ENCODE measurements around the gene PRRC2B. TPM values are rescaled to one million over a fixed set of nuclear protein-coding genes. Genes with fewer than 3 reads are reported as not detected.

PRRC2B gene
- total and polyA plus RNA-seq, 2 of the 13 experiments (the other 11 are each of a cell fraction or from before 2014, with no cell fraction given) = 20.8 to 37.4 TPM

DNA sequence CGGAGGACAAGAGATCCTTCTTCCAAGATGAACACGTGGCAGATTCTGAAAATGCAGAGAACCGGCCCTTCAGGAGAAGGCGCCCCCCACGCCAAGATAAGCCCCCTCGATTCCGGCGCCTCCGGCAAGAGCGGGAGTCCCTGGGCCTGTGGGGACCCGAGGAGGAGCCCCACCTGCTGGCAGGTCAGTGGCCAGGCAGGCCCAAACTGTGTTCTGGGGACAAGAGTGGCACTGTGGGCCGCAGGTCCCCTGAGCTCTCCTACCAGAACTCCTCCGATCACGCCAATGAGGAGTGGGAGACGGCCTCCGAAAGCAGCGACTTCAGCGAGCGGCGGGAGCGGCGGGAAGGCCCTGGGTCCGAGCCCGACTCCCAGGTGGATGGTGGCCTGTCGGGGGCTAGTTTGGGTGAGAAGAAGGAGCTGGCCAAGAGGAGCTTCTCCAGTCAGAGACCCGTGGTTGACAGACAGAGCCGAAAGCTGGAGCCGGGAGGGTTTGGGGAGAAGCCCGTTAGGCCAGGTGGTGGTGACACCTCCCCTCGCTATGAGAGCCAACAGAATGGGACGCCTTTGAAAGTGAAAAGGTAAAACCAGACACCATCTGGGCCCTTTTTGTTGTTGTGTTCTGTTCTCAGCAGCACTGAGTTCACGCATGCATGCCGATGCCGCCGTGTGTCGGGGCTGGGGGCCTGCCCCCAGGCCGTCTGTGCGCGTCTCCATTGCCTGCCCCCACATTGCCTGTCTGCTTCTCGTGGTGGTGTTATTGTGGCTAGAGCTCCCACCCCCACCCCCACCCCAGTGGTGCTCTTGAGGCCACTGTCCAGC, 82.3 kb downstream of the PRRC2B start:
- CTCF ChIA-PET (ENCODE audit: low intra/inter-chr PET ratio, low total read pairs) = no interaction called here
- H2AFZ ChIP-seq (ENCODE audit: low read length) = no peak overlapping the region
- TF ChIP-seq, protein P1, sequence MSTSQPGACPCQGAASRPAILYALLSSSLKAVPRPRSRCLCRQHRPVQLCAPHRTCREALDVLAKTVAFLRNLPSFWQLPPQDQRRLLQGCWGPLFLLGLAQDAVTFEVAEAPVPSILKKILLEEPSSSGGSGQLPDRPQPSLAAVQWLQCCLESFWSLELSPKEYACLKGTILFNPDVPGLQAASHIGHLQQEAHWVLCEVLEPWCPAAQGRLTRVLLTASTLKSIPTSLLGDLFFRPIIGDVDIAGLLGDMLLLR (CRISPR knock-in tag; IDR thresholded peaks at IDR 0.05) = no peak
- peak; percentile 59 for TF ChIP-seq AGO2 (optimal IDR thresholded peaks at IDR 0.05; ENCODE audit: low read depth, low read length)
- no peak for TF ChIP-seq AKAP8 (CRISPR knock-in tag; IDR thresholded peaks at IDR 0.05)
- no peak for TF ChIP-seq ZNF670 (CRISPR knock-in tag; IDR thresholded peaks at IDR 0.05; ENCODE audit: borderline replicate concordance)
- no peak for TF ChIP-seq ZNF253 (CRISPR knock-in tag; IDR thresholded peaks at IDR 0.05; ENCODE audit: borderline replicate concordance)
- TF ChIP-seq, protein P2, sequence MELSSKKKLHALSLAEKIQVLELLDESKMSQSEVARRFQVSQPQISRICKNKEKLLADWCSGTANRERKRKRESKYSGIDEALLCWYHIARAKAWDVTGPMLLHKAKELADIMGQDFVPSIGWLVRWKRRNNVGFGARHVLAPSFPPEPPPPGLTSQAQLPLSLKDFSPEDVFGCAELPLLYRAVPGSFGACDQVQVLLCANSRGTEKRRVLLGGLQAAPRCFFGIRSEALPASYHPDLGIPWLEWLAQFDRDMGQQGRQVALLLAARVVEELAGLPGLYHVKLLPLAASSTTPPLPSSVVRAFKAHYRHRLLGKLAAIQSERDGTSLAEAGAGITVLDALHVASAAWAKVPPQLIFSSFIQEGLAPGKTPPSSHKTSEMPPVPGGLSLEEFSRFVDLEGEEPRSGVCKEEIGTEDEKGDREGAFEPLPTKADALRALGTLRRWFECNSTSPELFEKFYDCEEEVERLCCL (CRISPR knock-in tag; IDR thresholded peaks at IDR 0.05; ENCODE audit: borderline replicate concordance) = no peak
- TF ChIP-seq ZNF549 (CRISPR knock-in tag; IDR thresholded peaks at IDR 0.05) = no peak
- no peak for TF ChIP-seq GZF1 (CRISPR knock-in tag; IDR thresholded peaks at IDR 0.05)
- TF ChIP-seq, protein P3, sequence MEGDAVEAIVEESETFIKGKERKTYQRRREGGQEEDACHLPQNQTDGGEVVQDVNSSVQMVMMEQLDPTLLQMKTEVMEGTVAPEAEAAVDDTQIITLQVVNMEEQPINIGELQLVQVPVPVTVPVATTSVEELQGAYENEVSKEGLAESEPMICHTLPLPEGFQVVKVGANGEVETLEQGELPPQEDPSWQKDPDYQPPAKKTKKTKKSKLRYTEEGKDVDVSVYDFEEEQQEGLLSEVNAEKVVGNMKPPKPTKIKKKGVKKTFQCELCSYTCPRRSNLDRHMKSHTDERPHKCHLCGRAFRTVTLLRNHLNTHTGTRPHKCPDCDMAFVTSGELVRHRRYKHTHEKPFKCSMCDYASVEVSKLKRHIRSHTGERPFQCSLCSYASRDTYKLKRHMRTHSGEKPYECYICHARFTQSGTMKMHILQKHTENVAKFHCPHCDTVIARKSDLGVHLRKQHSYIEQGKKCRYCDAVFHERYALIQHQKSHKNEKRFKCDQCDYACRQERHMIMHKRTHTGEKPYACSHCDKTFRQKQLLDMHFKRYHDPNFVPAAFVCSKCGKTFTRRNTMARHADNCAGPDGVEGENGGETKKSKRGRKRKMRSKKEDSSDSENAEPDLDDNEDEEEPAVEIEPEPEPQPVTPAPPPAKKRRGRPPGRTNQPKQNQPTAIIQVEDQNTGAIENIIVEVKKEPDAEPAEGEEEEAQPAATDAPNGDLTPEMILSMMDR (CRISPR knock-in tag; IDR thresholded peaks at IDR 0.05) = peak; percentile 56
- TF ChIP-seq ZNF660 (CRISPR knock-in tag; IDR thresholded peaks at IDR 0.05; ENCODE audit: borderline replicate concordance, low read depth) = no peak
- TF ChIP-seq TEAD2 (CRISPR knock-in tag; IDR thresholded peaks at IDR 0.05) = no peak
- TF ChIP-seq STAG1 (CRISPR knock-in tag; IDR thresholded peaks at IDR 0.05) = peak; percentile 42
- TF ChIP-seq MIER3 (CRISPR knock-in tag; IDR thresholded peaks at IDR 0.05; ENCODE audit: borderline replicate concordance) = no peak
- TF ChIP-seq ZNF564 (CRISPR knock-in tag; IDR thresholded peaks at IDR 0.05) = no peak
- TF ChIP-seq, protein P4, sequence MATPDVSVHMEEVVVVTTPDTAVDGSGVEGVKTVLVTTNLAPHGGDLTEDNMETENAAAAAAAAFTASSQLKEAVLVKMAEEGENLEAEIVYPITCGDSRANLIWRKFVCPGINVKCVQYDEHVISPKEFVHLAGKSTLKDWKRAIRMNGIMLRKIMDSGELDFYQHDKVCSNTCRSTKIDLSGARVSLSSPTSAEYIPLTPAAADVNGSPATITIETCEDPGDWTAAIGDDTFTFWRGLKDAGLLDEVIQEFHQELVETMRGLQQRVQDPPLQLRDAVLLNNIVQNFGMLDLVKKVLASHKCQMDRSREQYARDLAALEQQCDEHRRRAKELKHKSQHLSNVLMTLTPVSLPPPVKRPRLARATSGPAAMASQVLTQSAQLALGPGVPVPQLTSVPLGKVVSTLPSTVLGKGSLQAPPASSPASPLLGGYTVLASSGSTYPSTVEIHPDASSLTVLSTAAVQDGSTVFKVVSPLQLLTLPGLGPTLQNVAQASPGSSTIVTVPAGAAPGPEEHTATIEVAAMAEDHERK (CRISPR knock-in tag; IDR thresholded peaks at IDR 0.05; ENCODE audit: low read depth) = no peak
- no peak for TF ChIP-seq ZNF367 (CRISPR knock-in tag; IDR thresholded peaks at IDR 0.05; ENCODE audit: borderline replicate concordance)
- no peak for TF ChIP-seq ARID2 (CRISPR knock-in tag; IDR thresholded peaks at IDR 0.05; ENCODE audit: borderline replicate concordance)

More for the DNA sequence above, 82.3 kb downstream of the PRRC2B start:
- H3K9ac ChIP-seq (ENCODE audit: insufficient read depth, low read depth, low read length) = no peak overlapping the region
- H3K79me2 ChIP-seq (ENCODE audit: insufficient read depth, low read length) = no peaks in the 10 kb centered on the region
- no peak for DNase-seq (ENCODE audit: low spot score)
- WGBS (ENCODE audit: low lambda C conversion rate) = 95% methylated on average over 27 of the region's 40 CpGs
- POLR2A ChIA-PET = no interaction called here
- no TSS peak for BruUV-seq (replicated peaks)
- no peak overlapping the region for H3K27ac ChIP-seq (ENCODE audit: extremely low read length, insufficient read depth, low read length)
- H3K27me3 ChIP-seq (ENCODE audit: control insufficient read depth in 1 of 2, insufficient read depth in 2 of 2, low read length in 2 of 2) = no peaks in the 10 kb centered on the region
- H3K36me3 ChIP-seq (replicated peaks in 1 of 2; ENCODE audit: control insufficient read depth in 1 of 2, insufficient read depth in 2 of 2, low read length in 2 of 2) = peaks cover 55 to 90% of the 10 kb centered on the region in 2 experiments
- in situ Hi-C loops (cut with HindIII; ENCODE audit: extremely low pct_ligation_motif_present, low pct_unique_long_range_greater_than_20kb) = loop anchor here (5.0 kb wide), 1 partner anchor 109 kb away; no protein-coding TSS in a partner anchor
- peak; percentile 54 for ATAC-seq
- no peak for FAIRE-seq
- H3K4me2 ChIP-seq (ENCODE audit: low read depth, low read length) = no peak overlapping the region
- H4K20me1 ChIP-seq (ENCODE audit: insufficient read depth, low read length) = peaks cover 39% of the 10 kb centered on the region
- peaks cover 15% of the 10 kb centered on the region for H3K4me1 ChIP-seq (ENCODE audit: insufficient read depth, low read length)
- H3K9me3 ChIP-seq (ENCODE audit: low read length) = no peaks in the 10 kb centered on the region
- H3K4me3 ChIP-seq (replicated peaks in 1 of 3; ENCODE audit: insufficient read depth in 1 of 3, low read depth in 2 of 3, low read length in 3 of 3) = no peak overlapping the region
- intact Hi-C loops (cut with micrococcal nuclease; ENCODE audit: unreplicated experiment) = no loop called here
